GM19463 (cell line): ENCODE results near the gene SYS1.

Experiments
- ATAC-seq: cut with Tn5 transposase; IDR thresholded peaks from one replicate; pipeline ENCODE4 v1.9.1; 2021; ENCODE audit warnings: mild to moderate bottlenecking, moderate library complexity; ENCODE audit not compliant: unreplicated experiment

Gene SYS1

GRCh38 chr20:45374966-45375365 is 12.0 kb downstream of the SYS1 start:
- no peak for ATAC-seq

DNA sequence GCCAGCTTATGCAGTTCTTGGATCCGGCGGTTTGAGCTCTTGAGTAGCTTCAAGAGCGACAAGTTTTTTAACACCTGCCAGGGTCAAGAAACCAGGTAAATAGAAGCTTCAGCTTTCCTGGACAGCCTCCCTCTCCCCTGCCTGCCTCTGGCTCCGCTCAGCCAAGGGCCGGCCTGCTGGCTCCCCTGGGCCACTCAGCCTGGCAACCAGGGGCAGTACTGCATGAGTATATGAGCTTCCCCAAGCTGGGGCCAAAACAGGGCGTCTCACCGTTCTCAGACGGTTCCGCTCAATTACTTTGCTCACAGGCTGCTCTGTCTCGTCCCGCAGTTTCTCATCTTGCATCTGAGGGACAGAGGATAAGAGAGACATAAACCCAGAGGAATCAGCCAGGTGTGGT is 14.3 kb downstream of the SYS1 start:
- no peak for ATAC-seq

GRCh38 chr20:45378191-45378590 is 15.2 kb downstream of the SYS1 start, which contains the start of gene TP53TG5:
Gene TP53TG5, minus strand, starts transcription at chr20:45378325. Its CDS starts 89 bp downstream, at chr20:45378236.
- ATAC-seq = no peak

- ATAC-seq = no peak
These were observed 24.3 kb downstream of the SYS1 start for GRCh38 chr20:45387274-45387673.

- ATAC-seq = no peak
These were observed 28.0 kb downstream of the SYS1 start for GRCh38 chr20:45390931-45391330.

DNA sequence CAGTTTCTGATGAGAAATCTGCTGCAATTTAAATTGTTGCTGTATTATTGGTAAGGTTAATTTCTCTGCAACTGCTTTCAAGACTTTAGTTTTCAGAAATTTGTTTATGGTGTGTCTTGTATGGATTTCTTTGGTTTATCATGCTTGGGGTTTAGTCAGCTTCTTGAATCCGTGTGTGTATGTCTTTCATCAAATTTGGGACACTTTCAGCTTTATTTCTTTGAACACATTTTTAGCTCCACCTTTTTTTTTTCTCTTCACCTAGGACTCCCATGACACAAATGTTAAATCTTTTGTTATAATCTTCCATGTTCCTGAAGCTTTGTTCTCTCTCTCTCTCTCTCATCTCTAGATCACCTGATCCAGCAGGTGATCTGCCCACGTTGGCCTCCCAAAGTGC is 28.6 kb downstream of the SYS1 start:
- ATAC-seq = no peak

DNA sequence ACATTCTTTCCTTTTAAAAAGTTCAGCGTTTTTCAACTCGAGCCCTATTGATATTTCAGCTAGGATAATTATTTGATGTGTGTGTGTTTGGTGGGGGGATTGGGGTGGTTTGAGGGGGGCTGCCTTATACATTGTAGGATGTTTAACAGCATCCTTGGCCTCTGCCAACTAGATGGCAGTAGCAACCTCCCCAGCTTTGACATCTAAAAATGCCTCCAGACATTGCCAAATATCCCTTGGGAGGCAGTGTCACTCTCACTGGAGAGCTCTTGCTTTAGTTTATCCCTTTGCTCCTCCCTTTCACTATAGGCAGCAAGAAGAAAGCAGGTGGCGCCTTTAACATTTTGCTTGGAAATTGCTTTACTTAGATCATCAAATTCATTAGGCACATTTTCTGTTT is 29.8 kb downstream of the SYS1 start:
- ATAC-seq = no peak

DNA sequence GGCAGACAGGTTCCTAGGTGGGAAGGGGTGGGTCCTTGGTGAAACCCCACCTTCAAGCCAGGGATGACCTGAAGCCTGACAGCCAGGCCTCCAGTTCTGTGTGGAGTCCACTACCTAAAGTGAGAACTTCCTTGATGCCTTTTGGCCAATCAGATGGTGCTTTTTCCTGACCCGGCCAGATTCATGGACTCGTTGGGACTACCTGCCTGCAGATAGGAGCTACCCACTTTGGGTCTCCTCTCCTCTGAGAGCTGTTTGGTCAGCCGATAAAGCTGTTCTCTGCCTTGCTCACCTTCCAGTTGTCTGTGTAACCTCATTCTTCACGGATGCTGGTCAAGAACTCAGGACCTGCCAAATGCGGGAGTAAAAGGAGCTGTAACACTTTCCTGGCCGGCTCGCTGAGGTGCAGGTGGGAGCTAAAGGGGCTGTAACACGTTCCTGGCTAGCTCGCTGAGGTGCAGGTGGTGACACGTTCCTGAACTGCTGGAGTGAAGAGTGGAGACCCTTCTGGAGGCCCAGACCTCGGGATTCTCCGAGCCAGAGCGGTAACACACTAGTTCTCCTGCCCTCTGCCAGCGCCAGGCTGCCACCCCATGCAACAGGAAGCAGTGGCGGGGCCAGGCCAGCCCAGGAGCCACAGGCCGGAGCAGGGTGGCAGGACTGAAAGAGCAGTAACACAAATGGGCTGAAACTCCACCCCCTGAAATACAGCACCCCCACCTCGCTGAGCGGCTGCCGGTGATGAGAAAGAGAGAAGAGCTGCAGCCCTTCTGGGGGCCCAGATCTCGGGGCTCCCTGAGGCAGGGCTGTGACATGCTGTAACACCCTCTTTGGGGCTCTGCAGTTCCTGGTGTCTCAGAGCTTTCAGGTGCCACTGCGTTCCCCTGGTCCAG is 31.5 kb downstream of the SYS1 start:
- no peak for ATAC-seq

GRCh38 chr20:45395114-45395415 is 32.1 kb downstream of the SYS1 start:
- ATAC-seq = no peak

GRCh38 chr20:45399018-45399417 is 36.1 kb downstream of the SYS1 start:
- no peak for ATAC-seq

GRCh38 chr20:45400346-45401031 is 37.5 kb downstream of the SYS1 start:
- ATAC-seq = no peak

DNA sequence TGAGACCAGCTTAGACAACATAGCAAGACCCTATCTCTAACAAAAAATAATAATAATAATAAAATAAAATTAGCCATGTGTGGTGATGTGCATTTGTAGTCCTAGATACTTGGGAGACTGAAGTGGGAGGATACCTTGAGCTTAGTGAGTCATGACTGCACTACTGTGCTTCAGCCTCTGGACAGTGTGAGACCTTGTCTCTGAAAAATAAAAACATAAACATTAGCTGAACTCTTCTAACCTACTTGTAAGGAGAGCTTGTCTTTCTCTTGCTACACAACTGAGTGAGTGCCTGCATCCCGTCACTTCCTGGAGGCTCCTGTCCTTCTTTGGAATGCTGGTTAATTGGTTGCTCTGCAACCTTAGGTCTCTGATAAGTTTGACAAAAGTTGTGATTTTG is 40.0 kb downstream of the SYS1 start:
- ATAC-seq = no peak

GRCh38 chr20:45404438-45404837 is 41.5 kb downstream of the SYS1 start:
- no peak for ATAC-seq

DNA sequence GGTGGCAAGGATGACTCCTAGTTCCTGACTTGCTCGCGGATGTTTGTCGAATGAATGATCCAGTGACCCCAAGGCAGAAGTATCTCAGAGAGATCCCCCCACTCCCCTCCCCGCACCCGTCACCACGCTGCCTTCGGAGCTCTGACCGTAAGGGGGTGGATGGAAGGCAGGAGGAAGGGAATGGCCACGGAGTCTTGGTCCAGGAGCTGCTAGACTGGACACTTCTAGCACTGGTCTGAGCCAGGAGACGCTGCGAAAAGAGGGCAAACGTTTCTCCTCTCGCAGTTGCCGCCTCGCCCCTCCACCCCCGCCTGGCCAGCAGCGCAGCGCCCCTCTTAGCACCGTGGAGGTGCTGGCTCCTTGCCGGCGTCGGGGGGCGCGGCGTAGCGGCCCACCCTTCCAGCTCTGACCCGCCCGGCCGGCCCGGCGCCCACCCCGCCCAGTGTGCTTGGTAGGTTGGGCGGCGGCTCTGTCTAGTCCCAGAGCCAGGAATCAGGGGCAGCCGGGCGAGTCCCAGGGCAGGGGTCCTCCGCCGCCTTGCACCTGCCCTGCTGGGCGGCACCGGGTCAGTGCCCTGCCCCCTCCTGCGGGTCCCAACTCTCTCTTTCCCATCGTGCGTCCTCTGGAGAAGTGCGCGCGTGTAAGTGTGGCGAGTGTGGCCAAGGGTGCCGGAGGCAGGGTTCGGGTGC is 42.8 kb downstream of the SYS1 start:
- ATAC-seq = no peak

DNA sequence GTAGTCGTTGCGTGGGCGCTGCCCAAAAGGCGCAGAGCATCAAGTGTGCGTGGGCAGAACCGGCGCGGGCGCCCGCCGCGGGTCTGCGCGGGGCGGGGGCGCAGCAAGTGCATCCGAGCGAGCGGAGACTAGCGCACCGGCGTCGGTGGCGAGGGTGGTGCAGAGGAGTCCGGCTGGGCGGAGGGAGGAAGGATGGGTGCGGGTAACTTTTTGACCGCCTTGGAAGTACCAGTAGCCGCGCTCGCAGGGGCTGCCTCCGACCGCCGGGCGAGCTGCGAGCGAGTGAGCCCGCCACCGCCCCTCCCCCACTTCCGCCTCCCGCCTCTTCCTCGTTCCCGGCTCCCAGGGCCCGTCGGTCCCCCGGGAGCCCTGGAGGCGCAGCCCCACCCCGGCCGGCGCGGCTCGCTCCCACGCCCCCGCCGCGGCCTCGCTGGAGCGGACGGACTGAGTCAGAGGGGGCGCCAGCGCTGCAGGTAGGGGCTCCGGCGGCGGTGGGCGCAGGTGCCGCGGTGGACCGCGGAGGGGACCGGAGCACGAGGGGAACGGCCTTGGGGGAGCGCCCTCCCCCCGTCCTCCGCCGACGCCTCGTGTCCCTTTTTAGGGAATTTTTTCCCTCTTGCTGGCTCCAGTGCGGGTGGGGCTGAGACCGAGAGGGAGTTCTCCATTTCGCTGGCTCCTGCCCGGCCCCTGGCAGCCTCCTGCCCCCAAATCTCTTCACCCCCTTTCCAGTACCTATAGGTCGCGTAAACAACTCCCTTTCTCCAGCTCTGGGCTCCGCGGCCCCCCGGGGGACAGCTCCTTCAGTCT is 43.5 kb downstream of the SYS1 start:
- ATAC-seq = no peak

DNA sequence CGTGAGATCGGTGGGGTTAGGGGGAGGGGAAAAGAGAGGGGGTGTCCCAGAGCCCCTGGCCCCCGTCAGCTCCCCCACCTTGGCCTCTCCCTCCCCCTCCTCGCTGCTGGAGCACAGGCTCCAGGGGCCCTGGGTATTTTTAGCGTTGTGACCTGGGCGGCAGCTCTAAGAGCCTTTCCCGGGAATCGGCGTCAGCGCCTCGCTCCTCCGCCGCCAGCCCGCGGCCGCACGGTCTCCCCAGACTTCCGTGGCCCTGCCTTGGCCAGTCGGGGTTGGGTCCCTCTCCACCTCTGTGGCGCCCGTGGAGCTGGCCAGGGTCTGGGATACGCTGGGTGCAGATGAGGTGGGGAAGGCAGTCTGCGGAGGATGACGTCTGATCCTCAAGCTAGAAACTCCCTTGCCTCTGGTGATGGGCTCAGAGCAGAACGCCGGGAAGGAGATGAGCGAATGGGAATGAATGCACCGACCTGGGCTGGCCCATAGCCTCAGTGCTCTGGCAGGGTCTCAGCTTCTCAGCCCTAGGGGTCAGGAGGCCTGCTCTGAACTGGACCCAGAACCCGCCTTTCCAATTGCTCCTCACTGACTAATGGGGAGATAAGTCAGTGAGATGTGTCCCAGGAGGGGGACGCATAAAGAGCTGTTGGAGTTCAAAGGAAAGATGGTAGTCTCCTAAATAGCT is 44.2 kb downstream of the SYS1 start:
- ATAC-seq = no peak

- ATAC-seq = no peak
These were observed 45.1 kb downstream of the SYS1 start, which contains the start of gene DBNDD2 for GRCh38 chr20:45407783-45408645. Gene DBNDD2, plus strand, starts transcription at chr20:45408289. Its CDS starts 179 bp downstream, at chr20:45408468.

DNA sequence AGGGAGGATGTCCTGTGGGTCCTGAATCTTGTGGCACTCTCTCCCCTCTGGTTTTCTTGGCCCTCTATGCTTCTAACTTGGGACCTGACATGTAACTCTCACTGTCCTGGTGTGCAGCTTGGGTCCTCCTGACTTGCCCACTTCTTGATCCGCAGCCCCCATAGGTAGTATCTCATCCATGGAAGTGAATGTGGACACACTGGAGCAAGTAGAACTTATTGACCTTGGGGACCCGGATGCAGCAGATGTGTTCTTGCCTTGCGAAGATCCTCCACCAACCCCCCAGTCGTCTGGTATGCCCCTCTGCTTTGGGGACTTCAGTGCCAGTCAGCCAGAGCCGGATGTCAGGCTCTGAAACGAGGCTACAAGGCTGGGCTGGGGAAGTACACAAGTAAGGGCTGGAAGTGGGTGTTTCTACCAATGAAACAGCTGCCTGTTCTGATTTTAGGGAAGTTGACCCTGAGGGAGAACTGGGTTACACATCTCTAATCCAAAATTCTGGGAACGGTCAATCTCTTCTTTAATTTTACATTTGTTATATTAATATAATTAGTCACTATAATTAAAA is 45.8 kb downstream of the SYS1 start:
- ATAC-seq = no peak
